ENCODE data around the gene ADGRG1.

- TF ChIP-seq CTCF (IDR thresholded peaks at IDR 0.05) (no peak), ZFX (IDR thresholded peaks at IDR 0.05; ENCODE audit: borderline replicate concordance) (no peak)
Observed at GRCh38 chr16:57663917-57664661, 35.7 kb downstream of the ADGRG1 start.
